Common myeloid progenitor, CD34-positive (primary cell): ENCODE measurements around the gene AP2B1.

ENCODE experiments used
- CTCF ChIA-PET: fragments of 350-600 bp; sonication (Branson Sonifier 250); formaldehyde crosslinking; loops from one replicate; lab custom pipeline; 2021; ENCODE audit warnings: antibody characterized with exemption; lab: Charles Lee
- POLR2A ChIA-PET: fragments of 350-600 bp; sonication (Branson Sonifier 250); formaldehyde crosslinking; loops from one replicate; lab custom pipeline; 2021; ENCODE audit warnings: antibody characterized with exemption; lab: Charles Lee
- DNase-seq, 3 donors: peaks; one replicate each; pipeline versions ENCODE4 v3.0.0 to v3.0.0-alpha.2; 2013
- H3K27ac ChIP-seq, 2 experiments: 1 replicate in 1 of 2; 2 replicates in 1 of 2; pipeline ENCODE4 v1.7.0; 2013; ENCODE audit warnings: inconsistent platforms in 2 of 2, low read length in 2 of 2, mild to moderate bottlenecking in 2 of 2, low read depth in 1 of 2, moderate library complexity in 1 of 2; ENCODE audit not compliant: severe bottlenecking in 2 of 2, insufficient read depth in 1 of 2, poor library complexity in 1 of 2
- H3K27me3 ChIP-seq, 5 experiments: replicated peaks in 2 of 5; 1 replicate in 3 of 5; 2 replicates in 2 of 5; pipeline versions ENCODE4 v1.6.1 to v1.7.0; 2013; ENCODE audit warnings: low read length in 4 of 5, mild to moderate bottlenecking in 2 of 5, moderate library complexity in 2 of 5, inconsistent platforms in 1 of 5; ENCODE audit not compliant: insufficient read depth in 5 of 5, control insufficient read depth in 4 of 5
- H3K36me3 ChIP-seq, 4 experiments: 1 replicate in 2 of 4; 2 replicates in 2 of 4; pipeline versions ENCODE4 v1.6.1 to v1.7.0; 2013; ENCODE audit warnings: low read length in 3 of 4, control low read depth in 1 of 4, mild to moderate bottlenecking in 1 of 4; ENCODE audit not compliant: control insufficient read depth in 4 of 4, insufficient read depth in 4 of 4
- H3K4me1 ChIP-seq, 4 experiments: 1 replicate in 3 of 4; 2 replicates in 1 of 4; pipeline versions ENCODE4 v1.6.1 to v1.7.1; 2013; ENCODE audit warnings: low read length in 3 of 4, mild to moderate bottlenecking in 3 of 4, control low read depth in 1 of 4, inconsistent platforms in 1 of 4, moderate library complexity in 1 of 4; ENCODE audit not compliant: control insufficient read depth in 4 of 4, insufficient read depth in 4 of 4; ENCODE audit errors: control extremely low read depth in 1 of 4
- H3K4me3 ChIP-seq, 7 experiments: 1 replicate in 4 of 7; 2 replicates in 3 of 7; pipeline versions ENCODE4 v1.5.1 to v1.7.0; 2013; ENCODE audit warnings: mild to moderate bottlenecking in 7 of 7, low read length in 6 of 7, moderate library complexity in 6 of 7, inconsistent platforms in 2 of 7, low read depth in 2 of 7, control low read depth in 1 of 7; ENCODE audit not compliant: insufficient read depth in 4 of 7, control insufficient read depth in 1 of 7; ENCODE audit errors: extremely low read depth in 1 of 7
- H3K9me3 ChIP-seq, 5 experiments: 1 replicate in 4 of 5; 2 replicates in 1 of 5; pipeline versions ENCODE4 v1.6.1 to v1.7.1; 2013; ENCODE audit warnings: low read length in 4 of 5, mild to moderate bottlenecking in 2 of 5, inconsistent platforms in 1 of 5, low read depth in 1 of 5, moderate library complexity in 1 of 5; ENCODE audit not compliant: control insufficient read depth in 4 of 5, insufficient read depth in 2 of 5; ENCODE audit errors: control extremely low read depth in 1 of 5
- WGBS: methylation state at CpG from one replicate; pipeline ENCODE4 v1.1.5; 2013; ENCODE audit not compliant: insufficient coverage; 5-methylcytosine and 5-hydroxymethylcytosine counted together

The AP2B1 gene

DNA sequence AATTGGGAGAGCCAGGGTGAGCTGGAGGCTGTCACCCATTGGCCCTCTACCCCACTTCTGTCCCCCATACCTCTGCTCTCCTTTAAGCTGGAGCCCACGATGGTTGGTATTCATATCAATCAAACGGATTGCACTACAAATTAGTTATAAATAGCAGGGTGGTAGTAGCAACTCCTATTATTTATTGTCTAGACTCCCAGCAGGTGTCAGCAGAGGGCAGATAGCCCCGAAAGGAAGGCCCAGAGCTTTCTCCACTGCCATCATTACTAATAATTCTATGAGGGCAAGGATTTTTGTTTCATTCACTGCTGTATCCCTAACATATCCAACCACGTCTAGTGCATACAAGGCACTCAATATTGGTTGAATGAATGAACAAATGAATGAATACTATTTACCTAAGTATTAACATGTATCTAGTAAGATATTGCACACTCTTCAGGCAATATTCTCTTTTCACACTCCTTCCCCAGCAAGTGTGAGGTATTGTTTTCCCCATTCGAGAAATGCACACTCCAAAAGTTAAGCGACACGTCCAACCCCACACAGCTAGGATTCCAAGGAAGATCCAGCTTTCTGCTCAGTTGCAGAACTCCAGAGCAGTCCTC, 179.9 kb downstream of the AP2B1 start:
- no peak overlapping the region for H3K27ac ChIP-seq
- no peaks in the 10 kb centered on the region for H3K27me3 ChIP-seq
- peak; percentile 50 to 73 (median 62) for DNase-seq
- ChIA-PET POLR2A (interaction anchor here (1.0 kb wide), 1 partner anchor 42 kb away, joined by 3 read pairs; the partner anchor contains the start of gene TAF15), CTCF (interaction anchor here (0.6 to 24.9 kb wide), 15 partner anchors 8 to 154 kb away, joined by 3 to 482 read pairs (median 5); partner anchors contain the start of genes MMP28 and TAF15)
- WGBS, result 92% methylated on average over 2 of the region's 7 CpGs
- H3K4me3 ChIP-seq, result no peak overlapping the region
- H3K4me1 ChIP-seq, result peaks cover 1 to 23% (median 21%) of the 10 kb centered on the region in 4 experiments
- no peaks in the 10 kb centered on the region for H3K9me3 ChIP-seq
- no peaks in the 10 kb centered on the region for H3K36me3 ChIP-seq

DNA sequence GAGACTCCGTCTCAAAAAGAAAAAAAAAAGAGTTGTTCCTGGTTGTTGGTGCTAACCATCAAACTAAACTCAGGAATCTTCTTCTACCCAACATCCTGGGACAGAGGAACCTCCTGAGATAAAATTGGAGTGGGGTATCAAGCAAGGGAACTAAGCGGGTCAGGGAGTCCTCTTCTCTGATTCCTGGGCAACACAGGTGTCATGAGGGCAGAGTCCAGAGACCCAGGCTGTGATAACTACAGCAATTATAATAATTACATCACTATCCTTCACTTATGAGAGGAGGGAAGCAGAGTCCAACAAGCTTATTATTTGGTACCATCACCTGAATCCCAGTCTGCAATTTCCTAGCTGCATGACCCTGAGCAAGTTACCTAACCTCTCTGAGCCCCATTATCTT, 181.7 kb downstream of the AP2B1 start:
- peaks cover 2 to 40% (median 38%) of the 10 kb centered on the region in 4 experiments for H3K4me1 ChIP-seq
- no CpG with 5 or more reads among the region's 2 CpGs for WGBS
- no peaks in the 10 kb centered on the region for H3K9me3 ChIP-seq
- H3K4me3 ChIP-seq, result no peak overlapping the region
- POLR2A ChIA-PET, result no interaction called here
- no peaks in the 10 kb centered on the region for H3K36me3 ChIP-seq
- CTCF ChIA-PET, result interaction anchor here (1.1 to 24.9 kb wide), 8 partner anchors 8 to 43 kb away, joined by 4 to 482 read pairs (median 12); partner anchors contain the start of genes C17orf50, MMP28 and TAF15
- no peaks in the 10 kb centered on the region for H3K27me3 ChIP-seq
- H3K27ac ChIP-seq, result no peak overlapping the region
- no peak for DNase-seq

DNA sequence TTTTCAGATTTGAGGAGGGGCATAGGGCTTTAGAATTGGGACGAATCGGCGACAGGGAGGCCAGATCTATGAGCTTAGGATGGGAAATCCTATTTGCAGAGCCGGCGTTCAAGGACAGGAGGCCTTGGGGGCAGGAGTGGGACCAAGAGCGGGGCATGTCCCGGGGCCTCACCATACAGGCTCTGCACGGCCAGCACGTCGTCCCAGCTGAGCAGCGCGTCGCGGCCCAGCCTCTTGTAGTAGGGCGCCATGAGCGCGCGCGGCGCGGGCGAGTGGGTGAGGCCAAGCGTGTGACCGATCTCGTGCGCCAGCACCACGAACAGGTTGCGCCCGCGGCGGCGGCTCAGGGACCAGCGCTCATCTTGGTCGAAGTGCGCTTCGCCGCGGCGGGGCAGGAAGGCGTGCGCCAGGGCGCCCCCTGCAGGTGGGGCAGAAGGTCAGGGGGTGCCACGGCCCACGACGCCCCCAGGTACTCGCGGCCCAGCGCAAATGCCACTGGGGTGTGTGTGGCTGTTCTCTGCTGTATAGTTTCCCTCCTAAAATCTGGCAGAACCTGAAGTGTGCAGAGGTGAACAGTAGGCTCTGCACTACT, 182.9 kb downstream of the AP2B1 start:
- H3K4me3 ChIP-seq, result no peak overlapping the region
- no peaks in the 10 kb centered on the region for H3K27me3 ChIP-seq
- H3K4me1 ChIP-seq, result peaks cover 2 to 44% (median 40%) of the 10 kb centered on the region in 4 experiments
- POLR2A ChIA-PET, result no interaction called here
- no peak for DNase-seq
- H3K9me3 ChIP-seq, result no peaks in the 10 kb centered on the region
- H3K36me3 ChIP-seq, result no peaks in the 10 kb centered on the region
- CTCF ChIA-PET, result interaction anchor here (1.1 to 24.9 kb wide), 6 partner anchors 9 to 42 kb away, joined by 3 to 482 read pairs (median 18); partner anchors contain the start of genes MMP28 and TAF15
- no peak overlapping the region for H3K27ac ChIP-seq
- WGBS, result 98% methylated on average over 38 of the region's 48 CpGs

DNA sequence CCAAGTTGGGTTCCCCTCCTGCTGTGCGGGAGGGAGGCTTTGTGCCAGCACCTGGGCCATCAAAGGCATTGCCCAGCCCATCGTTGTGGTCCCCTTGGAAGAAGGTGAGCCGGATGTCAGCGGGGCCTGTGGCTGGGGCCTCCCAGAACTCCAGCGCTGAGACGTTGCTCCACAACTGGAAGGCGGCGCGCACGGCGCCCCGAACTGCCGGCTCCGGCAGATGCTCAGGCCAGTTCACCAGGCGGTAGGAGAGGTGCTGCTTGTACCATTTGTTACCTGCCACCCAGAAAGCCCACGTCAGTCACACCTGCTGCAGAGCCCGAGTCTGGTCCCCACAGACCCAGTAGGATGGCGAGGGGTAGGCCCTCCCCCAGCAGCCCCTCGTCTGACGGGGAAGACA, 186.0 kb downstream of the AP2B1 start:
- peak overlapping the region in 1 of 7 experiments; percentile 20 for H3K4me3 ChIP-seq
- H3K27me3 ChIP-seq, result no peaks in the 10 kb centered on the region
- H3K9me3 ChIP-seq, result no peaks in the 10 kb centered on the region
- POLR2A ChIA-PET, result no interaction called here
- WGBS, result 83% methylated on average over 19 of the region's 20 CpGs
- peaks cover 0 to 3% (median 1%) of the 10 kb centered on the region in 4 experiments for H3K36me3 ChIP-seq
- peaks cover 4 to 48% (median 38%) of the 10 kb centered on the region in 4 experiments for H3K4me1 ChIP-seq
- CTCF ChIA-PET, result interaction anchor here (1.6 to 24.9 kb wide), 3 partner anchors 9 to 39 kb away, joined by 4 to 482 read pairs (median 18); partner anchors contain the start of gene TAF15
- peak overlapping the region in 1 of 2 experiments; percentile 47 for H3K27ac ChIP-seq
- DNase-seq, result no peak

DNA sequence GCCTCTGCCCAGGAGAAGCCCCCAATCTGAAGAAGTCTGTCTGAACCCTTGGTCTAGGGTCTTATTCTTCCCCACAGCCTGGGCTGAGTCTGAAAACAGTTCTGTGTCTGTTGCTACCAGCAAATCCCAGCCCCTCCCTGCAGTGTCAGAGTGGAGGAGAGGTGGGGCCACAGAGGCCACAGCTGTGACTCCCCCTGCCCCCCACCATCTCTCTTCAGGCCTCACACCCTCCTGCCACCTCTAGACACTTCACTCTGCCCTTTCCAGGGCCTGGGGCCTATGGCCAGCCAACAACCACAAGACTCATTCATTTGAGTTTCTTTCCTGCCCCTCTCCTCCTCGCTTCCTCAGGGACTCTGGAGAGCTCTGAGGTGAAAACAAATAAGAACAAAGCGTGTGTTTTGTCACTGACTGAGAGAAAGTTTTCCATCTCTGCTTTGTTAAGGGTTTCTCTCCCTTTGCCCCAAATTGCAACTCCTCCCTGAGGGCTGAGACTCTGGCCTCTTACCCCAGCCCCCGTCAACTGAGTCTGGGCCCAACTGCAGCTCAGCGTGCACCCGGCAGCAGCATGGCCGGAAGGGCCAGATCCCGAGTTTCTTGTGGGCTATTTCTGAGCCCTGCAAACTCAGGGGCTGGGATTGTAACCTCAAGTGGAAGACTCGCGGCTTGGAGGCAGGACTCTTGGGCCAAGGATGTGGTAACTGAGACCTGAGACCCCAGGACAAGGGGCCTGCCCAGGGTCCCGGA, 186.7 kb downstream of the AP2B1 start:
- 44% methylated on average over 9 of the region's 10 CpGs for WGBS
- peak in 2 of 3 donors; percentile 55 to 63 for DNase-seq
- Histone ChIP-seq H3K36me3 (peaks cover 3 to 5% (median 4%) of the 10 kb centered on the region in 4 experiments), H3K9me3 (no peaks in the 10 kb centered on the region), H3K27ac (peak overlapping the region in 1 of 2 experiments; percentile 47), H3K4me3 (peak overlapping the region in 1 of 7 experiments; percentile 20), H3K4me1 (peaks cover 4 to 48% (median 38%) of the 10 kb centered on the region in 4 experiments), H3K27me3 (no peaks in the 10 kb centered on the region)
- ChIA-PET POLR2A (no interaction called here), CTCF (interaction anchor here (1.3 to 24.9 kb wide), 4 partner anchors 10 to 38 kb away, joined by 4 to 482 read pairs (median 11); partner anchors contain the start of gene TAF15)

DNA sequence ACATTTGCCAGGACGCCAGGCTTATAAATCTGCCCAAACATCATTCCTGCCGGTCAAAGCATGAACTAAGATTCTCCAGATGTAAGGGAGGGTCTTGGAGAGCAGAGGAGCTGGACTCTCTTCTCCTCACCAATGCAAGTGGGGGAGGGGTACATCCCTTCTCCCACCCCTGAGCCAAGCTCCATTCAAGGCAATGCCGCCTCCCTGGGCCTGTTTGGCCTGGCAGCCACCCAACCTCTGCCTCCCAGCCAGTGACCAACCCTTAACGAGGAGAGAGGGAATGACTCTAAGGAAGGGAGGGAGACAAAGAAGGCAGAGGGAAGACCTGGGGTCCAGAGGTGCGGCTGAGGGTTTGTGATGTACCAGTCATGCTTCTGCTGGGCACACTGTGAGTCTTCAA, 187.4 kb downstream of the AP2B1 start:
- Histone ChIP-seq H3K36me3 (peaks cover 3 to 7% (median 4%) of the 10 kb centered on the region in 4 experiments), H3K4me3 (no peak overlapping the region), H3K27ac (no peak overlapping the region), H3K9me3 (no peaks in the 10 kb centered on the region), H3K4me1 (peaks cover 4 to 48% (median 38%) of the 10 kb centered on the region in 4 experiments), H3K27me3 (no peaks in the 10 kb centered on the region)
- ChIA-PET CTCF (interaction anchor here (1.3 to 24.9 kb wide), 4 partner anchors 10 to 37 kb away, joined by 4 to 482 read pairs (median 11); partner anchors contain the start of gene TAF15), POLR2A (no interaction called here)
- no peak for DNase-seq
- 100% methylated on average over 2 of the region's 5 CpGs for WGBS
